SU-DHL-6 (cell line): Measurements from ENCODE around the gene SORCS2.

Experiments used
- EZH2phosphoT487 ChIP-seq: fragments of 200-600 bp; sonication (generic), shearing (Covaris generic); conservative IDR thresholded peaks from 2 replicates; pipeline ENCODE4 v1.6.1; 2018; ENCODE audit warnings: mild to moderate bottlenecking, antibody characterized with exemption, low read length, moderate library complexity, mixed read lengths
- TF ChIP-seq, protein P1 (sequence below): fragments of 200-600 bp; sonication (generic); IDR thresholded peaks from one replicate; pipeline ENCODE4 v1.5.1; 2017; ENCODE audit warnings: antibody characterized with exemption, mild to moderate bottlenecking, low read length, moderate library complexity; ENCODE audit not compliant: insufficient read depth, poor library complexity, severe bottlenecking

DNA sequence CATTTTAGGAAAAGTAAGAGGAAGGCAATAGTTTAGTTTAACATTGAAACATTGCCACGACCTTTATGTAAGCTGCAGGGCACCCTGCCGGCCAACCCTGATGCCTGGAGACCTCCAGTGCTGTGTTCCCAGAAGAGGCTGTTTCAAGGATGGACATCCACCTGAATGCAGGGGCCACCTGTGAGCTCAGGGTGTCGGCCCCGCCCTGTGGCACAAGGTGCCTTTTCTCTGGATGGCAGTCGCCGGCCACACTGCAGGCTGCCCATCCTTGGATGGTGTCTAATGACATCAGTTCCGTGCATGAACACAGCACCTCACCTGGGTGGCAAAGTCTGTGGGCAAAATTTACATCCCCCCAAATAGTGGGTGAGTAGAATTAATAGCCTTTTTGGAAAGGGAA is 567.3 kb downstream of the SORCS2 start:
- TF ChIP-seq, protein P1, sequence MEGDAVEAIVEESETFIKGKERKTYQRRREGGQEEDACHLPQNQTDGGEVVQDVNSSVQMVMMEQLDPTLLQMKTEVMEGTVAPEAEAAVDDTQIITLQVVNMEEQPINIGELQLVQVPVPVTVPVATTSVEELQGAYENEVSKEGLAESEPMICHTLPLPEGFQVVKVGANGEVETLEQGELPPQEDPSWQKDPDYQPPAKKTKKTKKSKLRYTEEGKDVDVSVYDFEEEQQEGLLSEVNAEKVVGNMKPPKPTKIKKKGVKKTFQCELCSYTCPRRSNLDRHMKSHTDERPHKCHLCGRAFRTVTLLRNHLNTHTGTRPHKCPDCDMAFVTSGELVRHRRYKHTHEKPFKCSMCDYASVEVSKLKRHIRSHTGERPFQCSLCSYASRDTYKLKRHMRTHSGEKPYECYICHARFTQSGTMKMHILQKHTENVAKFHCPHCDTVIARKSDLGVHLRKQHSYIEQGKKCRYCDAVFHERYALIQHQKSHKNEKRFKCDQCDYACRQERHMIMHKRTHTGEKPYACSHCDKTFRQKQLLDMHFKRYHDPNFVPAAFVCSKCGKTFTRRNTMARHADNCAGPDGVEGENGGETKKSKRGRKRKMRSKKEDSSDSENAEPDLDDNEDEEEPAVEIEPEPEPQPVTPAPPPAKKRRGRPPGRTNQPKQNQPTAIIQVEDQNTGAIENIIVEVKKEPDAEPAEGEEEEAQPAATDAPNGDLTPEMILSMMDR: no peak
- TF ChIP-seq EZH2phosphoT487: no peak
